Measurements from ENCODE around the gene SLA2.

SLA2 gene

DNA sequence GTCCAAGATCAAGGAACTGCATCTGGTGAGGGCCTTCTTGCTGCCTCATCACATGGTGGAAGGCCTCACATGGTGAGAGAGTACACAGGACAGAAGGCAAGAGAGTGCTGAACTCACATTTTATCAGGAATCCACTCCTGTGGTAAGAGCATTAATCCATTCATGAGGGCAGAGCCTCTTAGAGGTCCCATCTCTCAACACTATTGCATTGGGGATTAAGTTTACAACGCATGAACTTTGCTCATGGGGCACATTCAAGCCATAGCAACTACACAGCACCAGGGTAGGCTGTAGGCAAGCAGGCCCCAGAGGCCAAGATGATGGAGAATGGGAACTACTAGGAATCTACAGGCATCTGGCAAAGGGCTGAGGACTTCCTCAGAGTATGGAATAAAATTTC, 82.6 kb downstream of the SLA2 start:
- H3K9me3 ChIP-seq, result no peaks in the 10 kb centered on the region; the same call in 1 of the 2 replicates
- H3K27me3 ChIP-seq, result no peaks in the 10 kb centered on the region
- no peak for DNase-seq
- no peaks in the 10 kb centered on the region for H3K36me3 ChIP-seq
- H3K4me1 ChIP-seq, result no peaks in the 10 kb centered on the region
- no peak overlapping the region for H3K4me3 ChIP-seq (ENCODE audit: low read depth, low read length)
- TF ChIP-seq, protein P1, sequence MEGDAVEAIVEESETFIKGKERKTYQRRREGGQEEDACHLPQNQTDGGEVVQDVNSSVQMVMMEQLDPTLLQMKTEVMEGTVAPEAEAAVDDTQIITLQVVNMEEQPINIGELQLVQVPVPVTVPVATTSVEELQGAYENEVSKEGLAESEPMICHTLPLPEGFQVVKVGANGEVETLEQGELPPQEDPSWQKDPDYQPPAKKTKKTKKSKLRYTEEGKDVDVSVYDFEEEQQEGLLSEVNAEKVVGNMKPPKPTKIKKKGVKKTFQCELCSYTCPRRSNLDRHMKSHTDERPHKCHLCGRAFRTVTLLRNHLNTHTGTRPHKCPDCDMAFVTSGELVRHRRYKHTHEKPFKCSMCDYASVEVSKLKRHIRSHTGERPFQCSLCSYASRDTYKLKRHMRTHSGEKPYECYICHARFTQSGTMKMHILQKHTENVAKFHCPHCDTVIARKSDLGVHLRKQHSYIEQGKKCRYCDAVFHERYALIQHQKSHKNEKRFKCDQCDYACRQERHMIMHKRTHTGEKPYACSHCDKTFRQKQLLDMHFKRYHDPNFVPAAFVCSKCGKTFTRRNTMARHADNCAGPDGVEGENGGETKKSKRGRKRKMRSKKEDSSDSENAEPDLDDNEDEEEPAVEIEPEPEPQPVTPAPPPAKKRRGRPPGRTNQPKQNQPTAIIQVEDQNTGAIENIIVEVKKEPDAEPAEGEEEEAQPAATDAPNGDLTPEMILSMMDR (IDR thresholded peaks at IDR 0.05; ENCODE audit: low read depth, low read length), result no peak

- no peak for DNase-seq
- Histone ChIP-seq H3K9me3 (no peaks in the 10 kb centered on the region; the same call in 1 of the 2 replicates), H3K4me1 (no peaks in the 10 kb centered on the region), H3K4me3 (ENCODE audit: low read depth, low read length) (no peak overlapping the region), H3K36me3 (no peaks in the 10 kb centered on the region), H3K27me3 (no peaks in the 10 kb centered on the region)
- TF ChIP-seq, protein P1 (IDR thresholded peaks at IDR 0.05; ENCODE audit: low read depth, low read length), result no peak
These were observed 83.3 kb downstream of the SLA2 start for GRCh38 chr20:36562724-36563123.
